Activated CD8-positive, alpha-beta memory T cell treated with anti-CD3 and anti-CD28 coated beads, Interleukin-2, amount 50 U/mL, for 48 hours (primary cell): Measurements from ENCODE around the gene FAM107B.

Source experiments
- DNase-seq: peaks from one replicate; pipeline ENCODE4 v3.0.0-alpha.2; 2020

FAM107B gene

DNA sequence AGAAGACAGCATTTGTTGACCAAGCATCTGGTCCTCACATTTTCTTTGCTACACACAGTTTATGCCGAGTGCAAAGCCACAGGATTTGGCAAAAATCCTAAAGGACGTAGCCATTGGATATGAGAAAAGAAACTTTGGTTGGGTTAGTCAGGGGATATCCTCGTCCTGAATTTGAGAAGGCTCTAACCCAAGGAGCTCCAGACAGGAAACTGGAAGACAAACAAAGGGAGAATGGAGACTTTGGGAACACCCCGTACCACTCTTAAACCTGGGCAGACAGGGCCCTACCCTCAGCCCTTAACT is 297.3 kb downstream of the FAM107B start:
- DNase-seq = no peak

DNA sequence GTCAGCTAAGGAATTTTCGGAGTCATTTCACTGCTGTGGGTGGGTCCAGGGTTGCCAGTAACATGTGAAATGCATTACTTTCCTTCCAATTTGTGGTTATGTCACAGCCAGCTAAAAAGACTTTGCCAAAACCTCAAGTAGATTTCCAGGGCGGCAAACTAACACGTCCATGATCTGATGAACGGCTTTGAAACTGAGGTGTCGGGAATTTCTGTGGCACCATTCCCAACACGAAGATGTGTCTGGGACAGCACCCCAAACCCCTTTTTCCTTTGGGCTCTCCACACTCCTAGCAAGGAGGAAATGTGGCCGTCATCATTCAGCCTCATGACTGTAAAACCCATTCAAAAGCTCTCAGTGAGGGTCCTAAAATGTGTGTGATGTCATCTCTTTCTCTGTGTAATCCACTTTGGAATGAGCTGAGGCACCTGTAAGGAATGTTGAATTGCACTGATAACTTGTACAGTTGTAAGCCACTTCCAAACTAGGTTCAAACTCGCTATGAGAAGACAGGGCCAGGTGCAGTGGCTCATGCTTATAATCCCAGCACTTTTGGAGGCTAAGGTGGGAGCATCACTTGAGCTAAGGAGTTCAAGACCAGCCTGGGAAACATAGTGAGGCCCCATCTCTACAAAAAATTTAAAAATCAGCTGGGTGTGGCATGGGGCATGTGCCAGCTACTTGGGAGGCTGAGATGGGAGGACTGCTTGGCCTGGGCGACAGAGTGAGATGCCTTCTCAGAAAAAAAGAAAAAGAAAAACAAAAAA is 297.9 kb downstream of the FAM107B start:
- DNase-seq = no peak

DNA sequence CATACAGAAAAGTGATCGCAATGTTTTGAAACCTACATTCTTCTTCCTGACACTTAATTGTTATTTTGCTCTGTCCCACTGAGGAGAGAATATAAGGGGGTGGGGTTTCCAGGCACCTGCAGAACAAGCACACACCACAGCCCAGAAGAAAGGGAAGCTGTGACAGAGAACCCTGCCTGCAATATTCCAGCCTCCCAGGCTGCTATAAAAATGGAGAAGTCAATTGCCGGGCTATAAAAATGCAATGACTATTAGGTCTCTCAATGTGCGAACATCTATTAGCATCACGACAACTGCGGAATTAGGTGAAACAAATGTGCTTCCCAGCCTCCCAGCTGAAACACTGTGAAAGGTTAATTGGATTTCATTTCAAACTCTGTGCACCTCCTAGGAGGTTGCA is 298.7 kb downstream of the FAM107B start:
- no peak for DNase-seq

DNA sequence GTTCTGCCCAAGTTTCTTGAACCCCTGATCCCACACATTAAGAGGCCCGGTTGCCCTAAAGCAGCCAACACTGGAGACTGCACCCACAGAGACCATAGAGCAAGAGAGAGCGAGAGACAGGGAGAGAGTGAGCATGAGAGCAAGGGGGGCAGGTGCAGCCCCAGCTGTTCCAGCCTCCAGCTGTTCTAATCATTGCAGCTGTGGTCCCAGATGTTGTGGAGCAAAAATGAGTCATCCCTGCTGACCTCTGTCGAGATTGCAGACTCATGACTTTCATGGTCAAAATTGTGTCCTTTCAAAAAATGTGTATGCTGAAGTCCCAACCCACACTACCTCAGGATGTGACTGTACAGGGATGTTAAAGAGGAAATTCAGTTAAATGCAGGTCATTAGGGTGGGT is 300.0 kb downstream of the FAM107B start:
- DNase-seq = no peak

DNA sequence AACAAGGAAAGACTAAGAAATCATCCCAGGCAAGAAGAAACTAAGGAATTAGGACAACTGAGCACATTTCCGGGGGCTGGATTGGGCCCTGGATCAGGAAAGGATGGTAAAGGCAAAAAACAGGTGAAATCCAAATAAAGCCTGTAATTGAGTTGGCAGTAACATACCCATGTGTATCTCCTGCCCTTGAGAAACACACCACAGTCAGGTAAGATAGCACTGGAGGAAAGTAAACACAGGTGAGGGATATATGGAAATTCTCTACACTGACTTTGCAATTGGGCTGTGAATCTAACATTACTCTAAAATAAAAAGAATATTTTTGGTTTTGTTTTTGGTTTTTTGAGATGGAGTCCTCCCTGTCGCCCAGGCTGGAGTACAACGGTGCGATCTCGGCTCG is 303.8 kb downstream of the FAM107B start:
- DNase-seq = no peak

DNA sequence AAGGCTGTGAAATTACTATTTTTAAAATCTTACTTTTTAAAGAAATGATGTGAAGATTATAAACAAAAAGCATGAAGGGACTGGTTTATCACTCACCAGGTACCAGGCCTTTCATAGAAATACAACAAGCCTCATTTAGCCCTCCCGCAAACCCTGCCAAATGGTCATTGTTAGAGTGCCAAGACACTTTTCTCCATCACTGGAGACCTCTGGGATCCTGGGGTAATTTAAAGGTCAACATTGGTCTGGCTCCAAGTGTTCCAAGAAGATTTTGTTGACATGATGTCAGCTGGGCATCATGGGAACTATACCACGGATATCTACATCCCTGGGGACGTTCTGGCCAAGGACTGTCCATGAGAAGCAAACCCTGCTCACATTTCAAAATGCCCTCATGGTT is 306.0 kb downstream of the FAM107B start:
- no peak for DNase-seq
